GM19438 (cell line): Measurements from ENCODE around the gene NFE2L2.
A peak's percentile ranks its signal among the peaks of the same experiment; 100 is the strongest.
"Not testable (repeated sequence)": the region's sequence is repeated elsewhere in the genome, so short reads cannot be mapped to it uniquely, and the experiment has no call there.

Experiments
- ATAC-seq: cut with Tn5 transposase; IDR thresholded peaks from one replicate; pipeline ENCODE4 v1.9.1; 2021; ENCODE audit warnings: low read depth; ENCODE audit not compliant: unreplicated experiment

The NFE2L2 gene

GRCh38 chr2:177264693-177265587 is at the start of gene NFE2L2:
Gene NFE2L2 (minus strand): TSS chr2:177264727. CDS start chr2:177264576, 151 bp downstream.
- ATAC-seq, result peak; percentile 60

- no peak for ATAC-seq
These were observed 49.7 kb upstream of the NFE2L2 start for GRCh38 chr2:177314194-177314593.

DNA sequence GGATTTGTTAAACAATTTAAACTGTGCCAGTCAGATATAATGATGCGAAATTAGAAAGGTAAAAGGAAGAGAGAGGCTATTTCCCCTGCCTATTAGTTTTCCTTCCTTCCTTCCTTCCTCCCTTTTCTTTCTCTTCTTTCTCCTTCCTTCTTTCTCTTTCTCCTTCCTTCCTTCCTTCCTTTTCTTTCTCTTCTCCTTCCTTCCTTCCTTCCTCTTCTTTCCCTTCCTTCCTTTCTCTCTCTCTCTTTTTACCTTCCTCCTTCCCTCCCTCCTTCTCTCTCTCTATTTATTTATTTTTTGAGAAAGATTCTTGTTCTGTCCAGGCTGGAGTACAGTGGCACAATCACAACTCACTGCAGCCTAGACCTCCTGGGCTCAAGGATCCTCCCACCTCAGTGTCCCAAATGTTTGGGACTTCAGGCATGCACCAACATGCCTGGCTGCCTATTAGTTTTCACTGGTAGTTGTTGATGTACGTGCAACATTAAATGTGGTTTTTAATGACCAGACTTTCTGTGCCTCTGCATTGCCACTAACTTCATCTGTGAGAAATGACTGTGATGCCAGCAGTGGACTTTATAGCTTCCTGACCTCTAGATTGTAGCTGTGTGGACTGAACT is 48.7 kb upstream of the NFE2L2 start:
- ATAC-seq, result no peak

DNA sequence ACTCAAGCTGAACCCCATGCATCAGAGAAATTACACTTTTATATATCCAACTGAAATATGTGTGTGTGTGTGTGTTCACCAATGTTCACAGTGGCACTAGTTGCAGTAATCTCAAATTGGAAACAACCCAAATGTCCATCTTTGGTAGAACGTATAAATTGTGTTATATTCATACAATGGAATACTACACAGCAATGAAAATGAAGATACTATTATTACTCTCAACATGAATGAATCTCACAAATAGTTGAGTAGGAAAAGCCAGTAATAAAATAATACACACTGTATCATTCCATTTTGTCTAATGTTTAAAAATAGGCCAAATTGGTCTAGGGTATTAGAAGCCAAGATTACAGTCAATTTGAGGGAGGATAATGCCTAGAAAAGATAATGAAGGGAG is 48.0 kb upstream of the NFE2L2 start:
- no peak for ATAC-seq

GRCh38 chr2:177309672-177310309 is 45.3 kb upstream of the NFE2L2 start:
- not testable (repeated sequence) for ATAC-seq

- ATAC-seq, result no peak
These were observed 42.0 kb upstream of the NFE2L2 start for GRCh38 chr2:177306550-177306949.

DNA sequence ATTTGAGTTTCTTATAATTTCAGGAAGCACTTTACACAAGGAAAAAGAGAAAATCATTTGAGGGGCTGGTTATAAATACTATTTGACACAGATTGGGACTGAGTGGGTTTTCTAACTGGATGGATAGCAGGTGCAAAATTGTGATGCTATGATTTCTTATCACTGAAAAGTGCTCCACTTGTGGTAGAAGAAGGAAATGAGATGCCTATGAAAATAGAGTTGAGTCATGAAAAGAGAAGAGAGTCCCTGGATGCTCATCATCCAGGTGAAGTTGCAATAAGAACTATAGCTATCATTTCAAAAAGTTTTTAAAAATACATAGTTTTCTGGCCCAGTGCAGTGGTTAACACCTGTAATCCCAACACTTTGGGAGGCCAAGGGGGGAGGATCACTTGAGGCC is 39.4 kb upstream of the NFE2L2 start:
- ATAC-seq, result no peak

DNA sequence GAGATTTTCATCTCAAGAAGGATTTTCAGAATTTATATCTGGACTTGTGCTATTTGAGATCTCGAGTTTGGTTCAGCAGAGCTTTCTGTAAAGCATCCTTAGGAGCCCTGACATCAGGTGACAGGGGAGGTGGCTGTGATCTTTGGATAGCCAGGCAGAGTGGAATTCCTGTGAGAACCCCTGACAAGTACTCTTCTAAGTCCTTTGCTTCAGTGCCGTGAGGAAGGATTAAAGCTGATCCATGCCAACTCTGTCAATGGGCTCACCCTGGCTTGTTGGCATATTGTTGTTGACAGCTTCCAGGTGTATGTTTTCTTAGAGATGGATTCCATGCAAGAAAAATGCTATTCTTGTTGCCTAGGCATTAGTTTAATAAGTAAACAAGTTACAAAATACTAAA is 38.0 kb upstream of the NFE2L2 start:
- ATAC-seq, result no peak

GRCh38 chr2:177298191-177298590 is 33.7 kb upstream of the NFE2L2 start:
- ATAC-seq, result no peak

GRCh38 chr2:177296040-177296439 is 31.5 kb upstream of the NFE2L2 start:
- ATAC-seq, result no peak

- ATAC-seq, result no peak
These were observed 31.0 kb upstream of the NFE2L2 start for GRCh38 chr2:177295484-177295883.

GRCh38 chr2:177291701-177292100 is 27.2 kb upstream of the NFE2L2 start:
- no peak for ATAC-seq

GRCh38 chr2:177289824-177290628 is 25.5 kb upstream of the NFE2L2 start:
- peak; percentile 94 for ATAC-seq

- no peak for ATAC-seq
These were observed 23.3 kb upstream of the NFE2L2 start for GRCh38 chr2:177287814-177288213.

DNA sequence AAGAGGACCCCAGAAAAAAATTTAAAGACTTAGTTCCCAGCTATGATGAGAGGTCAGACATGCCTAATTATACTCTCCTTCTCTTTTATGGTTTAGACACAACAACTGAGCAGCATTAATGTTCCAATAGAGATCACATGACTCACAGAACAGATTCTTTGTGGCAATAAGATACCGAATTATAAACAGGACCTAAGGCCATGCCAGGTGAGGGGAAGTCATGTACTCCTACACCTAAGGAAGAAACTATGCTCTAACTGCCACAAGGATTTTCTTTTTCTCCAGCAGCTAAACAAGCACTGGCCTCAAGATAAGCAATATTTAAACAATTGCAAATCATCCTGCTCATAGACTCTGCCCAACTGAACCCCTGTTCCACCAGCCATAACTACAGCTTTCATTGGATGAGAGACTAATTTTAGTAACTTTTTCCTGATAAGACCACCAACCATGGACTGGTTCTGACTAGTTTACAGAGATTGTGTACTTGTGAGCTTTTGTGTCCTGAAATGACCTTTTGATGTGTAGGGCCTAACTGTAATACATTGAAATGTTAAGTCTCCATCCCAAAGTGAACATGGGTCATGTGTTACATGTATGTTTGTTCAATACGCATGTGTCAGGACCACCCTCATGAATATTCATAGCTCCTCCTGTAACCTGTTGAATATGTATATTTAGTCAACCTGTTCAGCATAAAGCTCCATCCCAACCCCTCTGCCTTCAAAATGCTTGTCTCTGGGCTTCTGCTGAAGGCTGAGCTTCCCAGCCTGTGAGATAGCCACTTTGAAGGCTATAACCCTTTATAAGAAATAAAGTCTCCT is 21.6 kb upstream of the NFE2L2 start:
- ATAC-seq, result no peak

DNA sequence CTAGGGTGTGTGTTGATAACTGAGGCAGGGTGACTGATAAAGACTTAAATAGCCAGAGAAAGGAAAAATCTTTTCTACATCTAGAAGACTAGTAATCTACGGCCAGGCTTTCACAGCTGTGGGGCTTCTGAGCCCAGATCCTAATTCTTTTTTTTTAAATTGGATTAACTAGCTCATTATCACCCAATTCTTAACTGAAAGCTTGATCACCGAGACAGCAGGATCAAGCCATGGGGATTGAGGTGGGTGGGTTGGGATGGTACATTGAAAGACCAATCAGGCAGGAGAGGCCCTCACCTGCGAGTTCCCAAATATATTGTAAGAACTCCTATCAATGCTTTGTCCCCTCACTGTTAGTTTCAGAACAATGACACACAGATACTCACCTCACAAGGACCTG is 20.0 kb upstream of the NFE2L2 start:
- ATAC-seq, result no peak

GRCh38 chr2:177283906-177284305 is 19.4 kb upstream of the NFE2L2 start:
- no peak for ATAC-seq

- ATAC-seq, result no peak
These were observed 18.5 kb upstream of the NFE2L2 start for GRCh38 chr2:177282787-177283572.

- no peak for ATAC-seq
These were observed 17.7 kb upstream of the NFE2L2 start for GRCh38 chr2:177282181-177282641.
